CD4-positive, alpha-beta T cell treated with Interleukin-6 at 100 ng/mL for 8 hours (primary cell): ENCODE measurements around the gene PBXIP1.
"Not testable (repeated sequence)": the region's sequence is repeated elsewhere in the genome, so short reads cannot be mapped to it uniquely, and the experiment has no call there.

ENCODE experiments used
- DNase-seq: peaks from one replicate; pipeline ENCODE4 v3.0.0-alpha.2; 2020; ENCODE audit warnings: mixed read lengths, low spot score

The PBXIP1 gene, protein sequence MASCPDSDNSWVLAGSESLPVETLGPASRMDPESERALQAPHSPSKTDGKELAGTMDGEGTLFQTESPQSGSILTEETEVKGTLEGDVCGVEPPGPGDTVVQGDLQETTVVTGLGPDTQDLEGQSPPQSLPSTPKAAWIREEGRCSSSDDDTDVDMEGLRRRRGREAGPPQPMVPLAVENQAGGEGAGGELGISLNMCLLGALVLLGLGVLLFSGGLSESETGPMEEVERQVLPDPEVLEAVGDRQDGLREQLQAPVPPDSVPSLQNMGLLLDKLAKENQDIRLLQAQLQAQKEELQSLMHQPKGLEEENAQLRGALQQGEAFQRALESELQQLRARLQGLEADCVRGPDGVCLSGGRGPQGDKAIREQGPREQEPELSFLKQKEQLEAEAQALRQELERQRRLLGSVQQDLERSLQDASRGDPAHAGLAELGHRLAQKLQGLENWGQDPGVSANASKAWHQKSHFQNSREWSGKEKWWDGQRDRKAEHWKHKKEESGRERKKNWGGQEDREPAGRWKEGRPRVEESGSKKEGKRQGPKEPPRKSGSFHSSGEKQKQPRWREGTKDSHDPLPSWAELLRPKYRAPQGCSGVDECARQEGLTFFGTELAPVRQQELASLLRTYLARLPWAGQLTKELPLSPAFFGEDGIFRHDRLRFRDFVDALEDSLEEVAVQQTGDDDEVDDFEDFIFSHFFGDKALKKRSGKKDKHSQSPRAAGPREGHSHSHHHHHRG

DNA sequence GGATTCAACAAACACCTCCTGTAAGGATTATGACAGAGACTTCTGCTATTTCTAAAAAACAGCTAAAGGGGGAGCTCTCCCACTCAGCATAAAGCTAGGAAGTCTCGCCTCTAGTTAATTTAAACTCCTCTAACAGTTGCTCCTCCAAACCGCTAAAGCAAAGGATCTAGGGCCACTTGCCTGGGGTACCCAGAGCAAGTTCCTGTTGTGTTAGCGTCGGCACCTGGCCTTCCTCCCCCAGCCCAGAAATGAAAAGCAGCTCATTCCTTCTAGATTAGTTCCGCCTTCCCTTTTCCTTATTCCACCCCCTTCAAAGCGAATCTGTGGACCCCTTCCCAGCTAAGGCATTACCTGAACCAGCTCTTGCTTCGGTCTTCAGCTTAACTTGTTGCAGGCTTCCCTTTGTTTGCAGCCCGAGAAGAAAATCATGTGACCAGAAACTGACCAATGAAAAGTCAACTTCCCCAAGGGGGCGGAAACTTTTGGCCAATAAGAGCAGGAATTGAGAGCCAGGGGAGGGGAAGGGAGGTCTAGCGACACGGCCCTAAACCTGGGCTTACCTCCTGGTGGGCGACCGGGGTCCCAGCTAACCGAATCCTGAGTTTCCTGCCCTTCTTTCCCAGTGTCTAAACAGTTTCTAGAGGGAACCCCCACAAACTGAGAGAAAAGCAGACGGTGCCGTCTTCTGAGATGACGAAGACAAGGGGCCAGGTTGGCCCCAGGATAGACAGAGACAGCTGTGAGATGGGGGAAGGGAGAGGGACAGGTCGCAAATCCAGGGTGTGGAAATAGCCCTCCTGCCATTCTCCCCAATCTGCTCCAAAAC lies at the start of gene PBXIP1:
Gene PBXIP1, minus strand, starts transcription at position 382 of the 826 bp plus-strand sequence. CDS start 2,378 bp downstream, outside the sequence.
- peak; percentile 91 for DNase-seq

DNA sequence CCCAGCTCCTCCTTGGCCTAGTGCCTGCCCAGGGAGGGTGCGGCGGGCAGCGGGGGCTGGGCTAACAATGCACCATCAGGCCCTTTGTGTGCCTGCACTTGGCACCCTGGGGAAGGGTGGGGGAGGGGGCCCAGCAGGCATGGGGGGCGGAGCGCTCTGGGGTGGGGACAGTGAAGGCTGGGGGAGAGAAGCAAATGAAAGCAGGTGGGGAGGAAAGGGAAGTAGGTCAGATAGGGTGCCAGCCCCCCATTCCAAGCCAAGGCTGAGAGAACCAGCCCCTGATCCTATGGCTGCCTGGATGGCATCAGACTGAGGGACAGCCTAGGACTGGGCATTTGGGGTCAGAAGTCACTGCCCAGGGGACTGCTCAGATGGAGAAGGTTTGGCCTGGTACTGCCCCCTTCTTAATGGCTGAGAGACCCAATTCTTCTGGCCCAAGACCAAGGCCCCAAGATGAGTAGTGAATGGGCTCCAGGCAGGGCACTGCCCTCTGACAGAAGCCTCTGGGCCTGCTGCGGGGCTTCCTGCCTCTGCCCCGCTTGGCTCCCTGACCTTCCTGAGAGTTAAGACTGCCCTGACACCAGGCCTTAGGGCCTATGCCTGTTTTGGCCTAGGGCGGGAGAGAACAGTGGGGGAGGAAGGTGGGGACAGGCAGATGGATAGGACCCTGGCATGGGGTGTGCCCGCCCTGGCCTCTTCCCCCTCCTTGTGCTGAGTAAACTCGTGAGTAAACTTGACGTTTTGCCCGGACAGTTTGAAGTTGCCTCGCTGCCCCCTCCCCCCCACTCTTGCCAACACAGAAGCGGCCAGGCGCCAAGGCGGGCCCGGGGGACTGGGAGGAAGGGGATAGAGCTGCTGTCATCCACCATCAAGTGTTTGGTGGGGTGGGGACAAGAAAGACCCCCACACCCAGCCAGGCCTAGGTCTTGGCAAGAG lies 49.4 kb upstream of the PBXIP1 start:
- DNase-seq: no peak

DNA sequence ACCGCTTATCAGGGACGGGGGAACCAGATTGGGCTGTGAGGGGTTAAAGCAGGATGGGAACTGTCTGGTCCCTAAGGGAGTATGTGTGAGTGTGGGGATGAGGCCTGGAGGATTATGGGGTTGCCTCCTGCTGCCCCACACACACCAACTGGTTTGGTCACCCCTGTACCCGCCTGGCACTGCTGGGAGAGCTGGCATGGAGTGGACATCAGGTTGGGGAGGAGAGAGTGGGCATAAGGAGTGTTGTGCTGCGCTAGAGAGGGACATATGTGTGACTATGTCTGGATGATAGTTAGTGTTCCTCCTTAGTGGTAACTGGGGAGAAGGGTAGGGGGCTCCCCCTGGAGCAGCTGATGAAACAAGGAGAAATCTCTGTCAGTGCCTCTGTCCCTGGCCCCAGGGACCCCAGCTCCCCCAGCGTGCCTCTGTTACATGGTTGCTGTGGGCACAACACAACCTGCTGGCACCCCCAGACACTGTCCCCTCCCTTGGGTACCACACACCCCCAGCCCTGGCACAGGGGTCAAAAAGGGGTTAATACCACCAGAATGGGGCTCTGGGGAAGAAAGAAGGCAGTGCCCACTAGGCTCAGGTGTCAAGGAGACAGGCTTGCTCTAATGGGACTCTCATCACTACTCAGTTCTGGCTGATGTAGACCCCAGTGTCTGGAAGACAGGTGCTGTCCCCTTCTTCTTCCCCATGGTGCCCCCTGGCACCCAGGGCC lies 48.6 kb upstream of the PBXIP1 start:
- no peak for DNase-seq

DNA sequence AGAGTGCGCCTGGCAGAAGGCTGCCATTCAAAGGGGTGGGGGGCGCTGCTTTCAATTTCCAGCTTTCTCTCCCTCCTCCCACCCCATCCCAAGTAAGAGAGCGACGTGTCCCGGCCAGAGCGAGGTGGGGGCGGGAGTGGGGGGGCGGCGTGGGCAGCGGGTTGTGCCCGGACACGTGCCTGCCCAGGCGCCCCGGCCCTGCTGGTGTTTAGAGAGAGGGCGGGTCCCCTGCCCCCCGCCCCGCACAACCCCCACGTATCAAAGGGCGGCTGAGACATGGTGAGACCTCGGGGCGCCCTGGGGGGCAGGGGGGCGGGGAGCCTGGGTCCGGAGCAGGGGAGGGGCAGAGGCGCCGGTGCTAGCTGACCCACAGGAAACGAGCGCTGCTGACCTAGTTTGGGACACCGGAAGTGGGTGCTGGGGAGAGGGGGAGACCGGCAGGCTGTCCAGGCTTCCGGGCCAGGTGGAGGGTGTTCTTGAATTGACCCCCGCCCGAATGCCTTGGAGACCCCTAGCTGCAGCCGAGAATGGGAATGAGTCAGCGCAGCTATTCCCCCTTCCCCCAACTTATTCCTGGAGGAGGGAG lies 48.0 kb upstream of the PBXIP1 start:
- DNase-seq: no peak

DNA sequence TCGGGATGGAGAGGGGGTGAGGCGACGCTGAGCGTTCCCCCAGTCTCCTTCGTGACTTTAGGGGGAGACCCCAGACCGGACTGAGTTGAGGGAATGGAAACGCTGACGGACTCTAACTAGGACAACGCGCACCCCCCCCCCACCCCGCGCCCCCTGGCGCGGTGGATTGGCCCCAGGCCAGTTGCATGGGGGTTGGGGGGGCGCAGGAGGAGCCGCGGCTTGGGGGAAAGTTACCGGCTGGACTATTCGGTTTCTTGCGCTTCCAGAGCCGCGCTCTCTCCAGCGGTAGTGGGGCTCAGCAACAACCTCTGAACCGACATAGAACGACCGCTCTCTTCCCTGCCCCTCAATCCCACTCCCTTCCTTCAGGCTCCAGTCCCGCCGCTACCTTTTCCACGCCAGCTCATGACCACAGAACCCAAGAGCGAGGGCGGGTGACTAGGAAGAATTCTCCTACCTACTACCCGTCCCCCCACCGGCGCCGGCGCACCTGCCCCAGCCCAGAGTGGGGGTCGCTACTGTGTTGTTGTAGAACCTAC lies 47.4 kb upstream of the PBXIP1 start:
- DNase-seq: no peak

DNA sequence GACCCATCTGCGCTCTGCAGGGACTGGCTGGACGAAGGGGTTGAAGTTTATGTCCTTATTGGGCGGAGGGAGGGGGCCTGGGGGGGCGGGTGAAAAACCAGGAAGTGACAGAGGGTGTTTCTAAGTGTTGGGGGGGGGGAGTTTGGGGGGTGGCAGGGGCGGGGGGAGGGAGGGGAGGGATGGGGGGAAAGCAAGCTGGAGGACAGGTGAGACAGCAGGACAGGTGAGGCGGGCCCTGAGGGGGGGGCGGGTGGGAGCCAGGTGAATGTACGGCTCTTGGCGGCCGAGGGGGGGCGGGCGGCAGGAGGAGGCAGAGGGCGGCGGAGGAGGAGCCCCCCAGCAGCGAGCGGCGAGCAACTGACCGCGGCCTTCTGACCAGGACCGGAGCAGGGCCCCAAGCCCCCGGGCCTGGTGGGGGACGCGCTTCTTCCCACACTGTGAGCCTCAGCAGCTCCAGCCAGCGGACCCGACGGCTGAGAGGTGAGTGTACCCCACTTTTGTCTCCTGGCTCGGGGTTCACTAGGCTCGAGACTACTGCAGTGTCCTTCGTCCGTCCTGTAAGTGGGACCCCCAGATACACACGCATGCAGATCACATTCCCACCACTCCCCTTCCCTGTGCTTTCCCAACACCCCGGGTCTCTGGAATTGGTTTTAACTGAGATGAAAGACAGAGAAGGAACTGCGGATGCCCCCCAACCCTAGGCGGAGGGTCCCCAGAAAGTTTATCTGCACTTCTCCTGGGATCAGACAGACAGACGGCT lies 46.7 kb upstream of the PBXIP1 start, which contains the start of gene ZBTB7B:
Gene ZBTB7B, plus strand, starts transcription at position 339 of the 763 bp plus-strand sequence. CDS start 11,859 bp downstream, outside the sequence.
- peak; percentile 51 for DNase-seq

DNA sequence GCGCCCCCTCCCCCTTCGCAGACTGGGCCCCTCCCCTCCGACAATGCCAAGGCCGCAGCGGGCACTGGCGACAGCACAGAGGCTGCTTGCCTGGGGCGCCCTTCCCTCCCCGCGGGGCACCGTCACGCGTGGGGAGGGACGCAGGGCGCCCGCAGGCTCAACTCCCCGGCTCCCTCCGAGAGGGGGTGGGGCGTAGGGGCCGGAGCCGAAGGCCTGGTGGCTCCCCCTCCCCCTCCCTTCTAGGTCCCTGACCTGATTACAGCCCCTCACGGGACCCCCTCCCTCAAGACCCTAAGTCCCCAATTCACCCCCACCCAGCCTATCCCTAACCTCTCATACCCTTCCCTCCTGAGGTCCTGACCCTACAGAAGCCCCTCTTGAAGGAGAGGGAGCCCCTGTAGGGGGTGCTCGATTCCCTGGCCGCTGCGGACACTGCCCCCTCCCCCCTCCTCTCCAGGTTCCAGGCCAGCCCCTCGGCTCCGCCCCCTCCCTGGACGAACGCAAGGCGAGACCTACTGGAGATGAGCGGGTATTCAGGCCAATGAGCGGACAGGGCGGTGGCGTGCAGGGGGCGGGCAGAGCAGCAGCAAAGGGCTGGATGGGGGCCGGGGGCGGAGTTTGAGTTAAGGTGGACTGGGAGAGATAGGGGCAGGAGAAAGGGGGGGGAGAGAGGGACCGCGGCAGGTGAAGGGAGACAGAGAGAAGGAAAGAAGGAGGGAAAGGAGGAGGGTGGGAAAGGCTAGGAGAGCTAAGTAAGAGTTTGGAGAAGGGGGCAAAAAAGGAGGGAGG lies 46.0 kb upstream of the PBXIP1 start:
- DNase-seq: peak; percentile 98

DNA sequence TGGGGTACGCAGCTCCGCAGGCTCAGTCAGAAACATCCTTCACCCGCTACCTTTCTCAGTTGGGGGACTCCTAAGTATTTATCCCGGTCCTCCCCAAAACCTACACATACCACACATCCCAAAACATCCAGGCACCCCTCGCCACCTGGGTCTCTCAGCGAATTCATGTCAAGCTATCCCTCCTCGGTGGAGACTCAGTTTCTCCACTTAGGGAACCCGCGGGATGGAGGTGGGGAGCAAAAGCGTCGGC lies 45.5 kb upstream of the PBXIP1 start:
- no peak for DNase-seq

DNA sequence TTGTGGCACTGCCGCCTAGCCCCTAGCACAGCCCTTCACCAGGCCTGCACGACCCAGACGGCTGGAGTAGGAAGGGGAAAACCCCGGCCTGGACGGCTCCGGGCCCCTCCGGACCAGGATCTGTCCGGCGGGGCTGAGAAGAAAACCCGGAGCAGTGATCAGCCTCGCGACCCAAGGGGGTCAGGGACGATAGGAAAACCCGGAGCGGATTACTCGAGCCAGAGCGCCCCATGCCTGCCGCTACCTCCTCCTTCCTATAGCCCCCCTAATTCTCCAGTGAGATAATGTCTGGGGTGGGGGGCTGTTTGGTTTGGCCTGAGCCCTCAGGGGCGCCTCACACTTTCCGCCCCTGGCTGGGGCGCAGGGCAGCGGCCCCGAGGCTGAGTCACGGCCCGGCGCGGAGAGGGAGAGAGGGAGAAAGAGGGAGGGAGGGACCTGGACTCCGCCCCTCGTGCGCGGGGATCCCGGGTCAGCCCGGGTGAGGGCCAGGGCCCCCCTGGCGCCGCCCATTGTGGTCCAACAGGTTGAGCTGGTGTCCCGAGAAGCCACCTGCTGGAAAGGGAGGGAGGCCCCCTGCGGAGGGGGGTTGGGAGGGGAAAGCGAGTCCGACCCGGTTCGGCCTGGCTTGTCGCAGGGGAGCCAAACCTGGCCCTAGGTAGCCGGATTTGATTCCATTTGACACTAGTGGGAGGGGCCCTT lies 45.0 kb upstream of the PBXIP1 start:
- DNase-seq: peak; percentile 68

DNA sequence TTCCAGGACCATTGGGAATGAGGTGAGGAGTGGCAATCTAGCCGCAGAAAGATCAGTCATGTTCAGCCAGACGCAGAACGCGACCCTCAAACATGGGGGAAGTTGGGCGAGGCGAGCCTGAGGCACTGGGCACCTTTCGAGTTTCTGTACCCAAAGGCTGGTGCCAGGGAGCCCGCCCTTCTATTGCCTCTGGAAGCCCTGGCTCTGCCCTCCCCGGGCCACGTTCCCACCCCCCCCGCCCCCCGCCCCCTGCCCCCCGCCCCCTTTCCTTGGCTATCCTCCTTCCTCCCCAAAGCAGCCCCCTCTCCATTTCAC lies 44.5 kb upstream of the PBXIP1 start:
- DNase-seq: no peak

DNA sequence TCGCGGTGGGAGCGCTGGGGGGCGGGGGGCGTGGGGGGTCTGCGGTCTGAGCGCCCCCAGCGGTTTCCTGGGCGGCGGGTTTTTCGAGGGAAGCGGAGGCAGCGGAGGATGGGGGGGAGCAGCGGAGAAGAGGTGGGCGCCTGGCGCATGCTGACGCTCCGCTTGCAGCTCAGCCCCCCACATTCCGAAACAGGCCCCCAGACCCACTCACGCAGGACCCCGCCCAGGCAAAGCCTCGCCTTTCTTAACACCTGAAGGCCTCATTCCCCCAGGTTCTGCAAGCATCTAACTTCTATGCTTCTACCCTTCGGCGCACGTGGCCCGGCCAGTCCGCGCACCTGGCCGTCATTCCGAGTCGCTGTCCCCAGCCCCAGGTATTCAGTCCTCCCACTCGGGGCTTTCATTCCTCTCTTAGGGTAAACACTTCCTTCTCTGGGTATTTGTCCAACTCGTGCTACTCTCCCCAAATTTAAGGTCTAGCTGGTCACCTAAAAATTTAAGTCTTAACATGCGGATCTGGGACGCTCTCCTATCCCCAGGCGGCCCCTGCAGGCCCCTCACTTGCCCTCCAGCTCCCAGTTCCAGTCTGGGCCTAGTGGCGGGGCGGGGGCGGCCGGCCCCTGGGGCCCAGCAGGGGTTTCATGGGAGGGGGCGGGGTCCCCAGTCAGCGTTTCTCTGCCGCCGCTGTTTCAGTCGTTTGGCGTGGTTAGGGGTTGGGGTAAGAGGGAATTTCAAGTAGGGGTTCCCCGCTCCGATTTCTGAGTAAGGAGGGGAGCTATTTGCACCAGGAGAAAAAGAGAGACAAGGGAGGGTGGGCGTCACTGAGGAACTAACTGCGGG lies 43.9 kb upstream of the PBXIP1 start:
- no peak for DNase-seq

DNA sequence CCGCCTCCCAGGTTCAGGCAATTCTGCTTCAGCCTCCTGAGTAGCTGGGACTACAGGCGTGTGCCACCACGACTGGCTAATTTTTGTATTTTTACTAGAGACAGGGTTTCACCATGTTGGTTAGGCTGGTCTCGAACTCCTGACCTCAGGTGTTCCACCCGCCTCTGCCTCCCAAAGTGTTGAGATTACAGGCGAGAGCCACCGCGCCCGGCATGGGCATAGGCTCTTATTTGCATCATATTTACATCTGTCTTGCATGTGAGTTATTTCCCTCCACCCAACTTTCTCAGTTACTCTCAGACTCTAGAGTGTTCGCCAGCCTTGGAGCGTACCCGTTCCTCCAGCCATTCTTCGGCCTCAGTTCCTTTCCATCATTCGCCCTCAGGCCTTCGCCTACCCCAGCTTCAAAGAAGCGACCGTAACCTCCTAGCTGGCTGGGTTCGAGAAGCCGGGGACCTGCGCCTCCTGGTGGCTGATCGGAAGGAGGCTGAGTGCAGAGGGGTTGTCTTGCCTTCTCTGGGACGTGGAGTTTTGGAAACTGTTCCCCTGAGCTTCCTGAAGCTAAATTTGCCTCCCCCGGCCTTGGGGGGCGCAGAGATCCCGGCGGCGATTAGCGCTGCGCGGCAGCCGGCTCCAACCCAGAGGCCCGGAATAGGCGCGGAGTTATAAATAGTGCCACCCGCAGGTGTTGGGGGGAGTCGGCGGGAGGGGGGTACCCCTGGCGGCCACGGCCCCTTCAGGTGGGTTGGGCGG lies 43.1 kb upstream of the PBXIP1 start:
- peak; percentile 67 for DNase-seq

DNA sequence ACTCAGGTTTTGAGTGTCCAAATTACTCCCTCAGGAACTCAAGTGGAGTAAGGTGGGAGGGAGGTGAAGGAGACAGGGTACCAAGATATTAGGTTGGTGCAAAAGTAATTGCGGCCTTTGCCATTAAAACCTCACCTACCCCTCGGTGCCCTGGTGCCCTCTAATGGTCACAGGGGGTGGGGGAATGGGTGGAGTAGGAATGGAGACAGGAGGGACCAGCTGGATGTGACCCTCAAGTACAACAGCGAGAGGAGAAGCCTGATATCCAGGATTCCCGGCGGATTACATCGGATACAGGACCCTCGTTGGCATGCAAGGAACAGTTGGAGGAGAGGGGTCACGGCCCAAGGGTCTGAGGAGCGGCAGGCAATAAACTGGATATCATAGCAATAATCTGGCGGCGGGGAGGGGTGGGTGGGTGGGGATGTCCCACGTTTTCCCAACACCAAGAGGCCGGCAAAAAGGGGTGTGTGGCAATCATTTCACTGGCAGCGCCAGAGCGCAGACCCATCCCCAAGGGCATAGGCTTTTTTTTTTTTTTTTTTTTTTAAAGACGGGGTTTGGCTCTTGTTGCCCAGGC lies 42.4 kb upstream of the PBXIP1 start:
- DNase-seq: no peak

DNA sequence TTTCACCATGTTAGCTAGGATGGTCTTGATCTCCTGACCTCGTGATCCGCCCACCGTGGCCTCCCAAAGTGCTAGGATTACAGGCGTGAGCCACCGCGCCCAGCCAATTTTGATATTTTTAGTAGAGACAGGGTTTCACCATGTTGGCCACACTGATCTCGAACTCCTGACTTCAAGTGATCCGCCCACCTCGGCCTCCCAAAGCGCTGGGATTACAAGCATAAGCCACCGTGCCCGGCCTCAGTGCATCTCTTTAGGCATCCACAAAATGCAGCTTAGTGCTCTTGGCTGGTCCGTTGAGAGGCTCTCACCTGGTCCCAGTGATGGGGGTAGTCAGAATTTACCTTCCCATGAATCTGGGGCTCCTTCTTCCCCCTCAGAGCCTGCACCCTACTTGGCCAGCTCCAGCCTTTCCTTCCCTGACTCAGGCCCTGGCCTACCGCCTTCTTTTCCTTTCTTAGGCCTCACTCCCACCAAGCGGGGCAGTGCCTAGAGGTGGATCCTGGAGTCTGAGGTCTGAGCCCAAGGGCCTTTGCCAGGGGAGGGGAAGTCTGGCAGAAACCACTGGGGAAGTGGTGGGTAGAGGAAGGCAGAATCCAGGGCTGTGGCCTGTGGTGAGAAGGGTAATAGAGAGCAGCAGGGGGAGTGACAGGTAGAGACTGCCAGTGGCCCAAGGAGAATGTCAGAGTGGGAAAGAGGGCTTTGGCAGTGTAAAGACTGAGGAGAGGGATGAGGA lies 41.2 kb upstream of the PBXIP1 start:
- no peak for DNase-seq

DNA sequence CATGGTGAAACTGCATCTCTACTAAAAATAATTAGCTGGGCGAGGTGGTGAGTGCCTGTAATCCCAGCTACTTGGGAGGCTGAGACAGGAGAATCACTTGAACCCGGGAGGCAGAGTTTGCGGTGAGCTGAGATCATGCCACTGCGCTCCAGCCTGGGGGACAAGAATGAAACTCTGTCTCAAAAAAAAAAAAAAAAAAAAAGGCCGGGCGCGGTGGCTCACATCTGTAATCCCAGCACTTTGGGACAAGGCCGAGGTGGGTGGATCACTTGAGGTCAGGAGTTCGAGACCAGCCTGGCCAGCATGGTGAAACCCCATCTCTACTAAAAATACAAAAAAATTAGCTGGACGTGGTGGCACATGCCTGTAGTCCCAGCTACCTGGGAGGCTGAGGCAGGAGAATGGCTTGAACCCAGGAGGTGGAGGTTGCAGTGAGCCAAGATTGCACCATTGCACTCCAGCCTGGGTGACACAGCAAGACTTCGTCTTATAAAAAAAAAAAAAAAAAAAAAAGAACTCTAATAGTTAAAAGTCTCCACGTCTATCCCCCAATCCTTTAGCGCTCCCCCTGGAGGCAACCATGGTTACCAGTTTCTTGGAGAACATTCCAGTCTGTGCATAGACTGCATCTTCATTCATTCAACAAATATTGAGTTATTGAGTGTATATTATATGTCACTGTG lies 39.5 kb upstream of the PBXIP1 start:
- DNase-seq: not testable (repeated sequence)
